ENCODE results near the gene TBL1Y.

DNA sequence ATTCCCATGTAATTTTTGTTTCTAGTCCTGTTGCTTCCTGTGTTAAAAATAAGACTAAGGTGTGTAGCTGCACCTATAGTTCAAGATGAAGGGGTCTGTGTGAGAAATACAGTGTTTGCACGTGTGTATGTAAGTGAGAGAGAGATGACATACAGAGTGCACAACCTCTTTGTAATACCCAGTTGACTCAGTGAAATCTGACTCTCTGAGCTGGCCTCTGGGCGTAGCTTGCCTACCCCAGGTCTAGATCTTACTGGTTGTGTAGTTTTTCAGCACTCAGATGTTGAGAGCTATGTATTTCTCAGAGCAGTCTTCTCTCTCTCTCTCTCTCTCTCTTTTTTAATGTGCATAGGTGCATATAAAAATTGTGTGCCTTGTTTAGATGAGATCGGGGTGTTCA, 56.0 kb downstream of the TBL1Y start:
- TF ChIP-seq, protein P1, sequence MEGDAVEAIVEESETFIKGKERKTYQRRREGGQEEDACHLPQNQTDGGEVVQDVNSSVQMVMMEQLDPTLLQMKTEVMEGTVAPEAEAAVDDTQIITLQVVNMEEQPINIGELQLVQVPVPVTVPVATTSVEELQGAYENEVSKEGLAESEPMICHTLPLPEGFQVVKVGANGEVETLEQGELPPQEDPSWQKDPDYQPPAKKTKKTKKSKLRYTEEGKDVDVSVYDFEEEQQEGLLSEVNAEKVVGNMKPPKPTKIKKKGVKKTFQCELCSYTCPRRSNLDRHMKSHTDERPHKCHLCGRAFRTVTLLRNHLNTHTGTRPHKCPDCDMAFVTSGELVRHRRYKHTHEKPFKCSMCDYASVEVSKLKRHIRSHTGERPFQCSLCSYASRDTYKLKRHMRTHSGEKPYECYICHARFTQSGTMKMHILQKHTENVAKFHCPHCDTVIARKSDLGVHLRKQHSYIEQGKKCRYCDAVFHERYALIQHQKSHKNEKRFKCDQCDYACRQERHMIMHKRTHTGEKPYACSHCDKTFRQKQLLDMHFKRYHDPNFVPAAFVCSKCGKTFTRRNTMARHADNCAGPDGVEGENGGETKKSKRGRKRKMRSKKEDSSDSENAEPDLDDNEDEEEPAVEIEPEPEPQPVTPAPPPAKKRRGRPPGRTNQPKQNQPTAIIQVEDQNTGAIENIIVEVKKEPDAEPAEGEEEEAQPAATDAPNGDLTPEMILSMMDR (IDR thresholded peaks at IDR 0.05) = no peak
- TF ChIP-seq ZFX (IDR thresholded peaks at IDR 0.05; ENCODE audit: borderline replicate concordance) = no peak
